ENCODE measurements around the gene HOXB9.
A peak's percentile ranks its signal among the peaks of the same experiment; 100 is the strongest.

The HOXB9 gene

GRCh38 chr17:48647963-48648245 is 21.7 kb upstream of the HOXB9 start:
- H3K4me3 ChIP-seq (ENCODE audit: low read depth, low read length): no peak overlapping the region
- no peak for DNase-seq (ENCODE audit: low read depth)
- in situ Hi-C loops (cut with HindIII; ENCODE audit: low sequenced_read_pairs): no loop called here
- no peak for TF ChIP-seq CTCF (IDR thresholded peaks at IDR 0.05; ENCODE audit: low read depth, low read length, missing control alignments)

GRCh38 chr17:48647103-48647962 is 21.2 kb upstream of the HOXB9 start:
- no peak for TF ChIP-seq CTCF (IDR thresholded peaks at IDR 0.05; ENCODE audit: low read depth, low read length, missing control alignments)
- peak overlapping the region; percentile 29 for H3K4me3 ChIP-seq (ENCODE audit: low read depth, low read length)
- in situ Hi-C loops (cut with HindIII; ENCODE audit: low sequenced_read_pairs): no loop called here
- no peak for DNase-seq (ENCODE audit: low read depth)

DNA sequence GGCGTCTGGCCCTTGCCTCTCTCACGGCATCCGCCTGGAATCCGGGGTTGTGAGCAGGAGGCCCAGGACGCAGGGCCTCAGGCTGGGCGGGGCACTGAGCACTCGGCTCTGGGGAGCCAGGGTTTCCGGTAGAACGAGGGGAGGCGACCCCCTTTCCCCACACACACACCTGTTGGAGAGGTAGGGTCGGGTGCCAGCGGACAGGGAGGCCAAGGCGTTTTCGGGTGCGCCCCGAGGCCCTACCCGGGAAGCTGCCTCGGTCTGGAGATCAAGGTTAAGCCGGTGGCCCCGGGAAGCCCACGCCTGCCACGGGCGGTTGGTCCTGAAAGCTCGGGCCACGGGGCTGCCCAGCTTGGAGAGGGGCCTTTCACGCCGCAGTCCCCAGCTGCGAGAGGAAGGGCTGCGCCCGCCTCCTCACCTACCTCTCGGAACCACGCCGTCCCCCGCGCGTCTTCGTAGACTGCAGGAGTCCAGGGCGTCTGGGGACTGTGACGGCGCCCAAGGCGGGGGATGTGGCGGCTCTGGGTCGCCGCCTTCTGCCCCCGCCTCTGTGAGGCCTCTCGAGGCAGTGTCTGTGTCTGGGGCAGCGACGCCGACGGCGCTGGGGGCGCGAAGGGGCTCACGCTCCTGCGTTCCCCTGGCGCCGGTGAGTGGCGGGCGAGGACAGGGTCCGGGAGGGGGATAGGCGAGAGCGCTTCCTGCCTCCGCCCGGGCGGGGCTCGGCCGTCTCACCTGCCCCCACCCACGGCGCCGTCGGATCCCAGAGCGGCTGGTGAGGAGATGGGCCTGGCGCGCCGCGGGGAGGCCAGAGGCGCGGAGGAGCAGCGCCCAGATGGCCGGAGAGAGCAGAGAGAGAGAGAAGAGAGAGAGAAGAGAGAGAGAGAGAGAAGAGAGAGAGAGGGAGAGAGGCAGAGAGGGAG is 20.3 kb upstream of the HOXB9 start:
- H3K4me3 ChIP-seq (ENCODE audit: low read depth, low read length): no peak overlapping the region
- no peak for TF ChIP-seq CTCF (IDR thresholded peaks at IDR 0.05; ENCODE audit: low read depth, low read length, missing control alignments)
- DNase-seq (ENCODE audit: low read depth): no peak
- in situ Hi-C loops (cut with HindIII; ENCODE audit: low sequenced_read_pairs): no loop called here

DNA sequence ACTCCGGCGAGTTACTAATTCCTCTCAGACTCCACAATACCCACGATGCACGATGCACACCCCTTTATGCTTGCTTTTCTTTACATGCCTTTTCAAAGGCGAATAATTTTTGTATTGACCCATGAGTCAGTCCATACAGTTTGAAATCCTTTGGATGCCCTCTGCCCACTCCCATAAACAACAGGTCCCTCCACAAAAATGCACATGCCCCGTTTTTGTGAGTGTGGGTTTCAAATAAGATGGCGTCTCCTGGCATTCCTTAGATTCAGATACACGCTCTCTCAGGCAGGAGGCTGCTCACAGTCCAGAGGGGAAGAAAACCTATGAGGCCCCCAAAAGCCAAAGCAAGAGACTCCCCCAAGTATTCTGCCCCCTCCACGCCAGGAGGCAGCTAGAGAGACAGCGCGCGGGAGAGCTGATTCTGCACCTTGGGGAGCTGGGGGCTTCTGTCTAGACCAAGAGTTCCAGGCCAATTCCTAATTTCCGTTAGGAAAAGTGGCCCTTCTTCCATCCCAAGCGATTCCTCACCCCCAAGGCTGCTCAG is 19.6 kb upstream of the HOXB9 start:
- DNase-seq (ENCODE audit: low read depth): no peak
- no peak for TF ChIP-seq CTCF (IDR thresholded peaks at IDR 0.05; ENCODE audit: low read depth, low read length, missing control alignments)
- in situ Hi-C loops (cut with HindIII; ENCODE audit: low sequenced_read_pairs): no loop called here
- no peak overlapping the region for H3K4me3 ChIP-seq (ENCODE audit: low read depth, low read length)

DNA sequence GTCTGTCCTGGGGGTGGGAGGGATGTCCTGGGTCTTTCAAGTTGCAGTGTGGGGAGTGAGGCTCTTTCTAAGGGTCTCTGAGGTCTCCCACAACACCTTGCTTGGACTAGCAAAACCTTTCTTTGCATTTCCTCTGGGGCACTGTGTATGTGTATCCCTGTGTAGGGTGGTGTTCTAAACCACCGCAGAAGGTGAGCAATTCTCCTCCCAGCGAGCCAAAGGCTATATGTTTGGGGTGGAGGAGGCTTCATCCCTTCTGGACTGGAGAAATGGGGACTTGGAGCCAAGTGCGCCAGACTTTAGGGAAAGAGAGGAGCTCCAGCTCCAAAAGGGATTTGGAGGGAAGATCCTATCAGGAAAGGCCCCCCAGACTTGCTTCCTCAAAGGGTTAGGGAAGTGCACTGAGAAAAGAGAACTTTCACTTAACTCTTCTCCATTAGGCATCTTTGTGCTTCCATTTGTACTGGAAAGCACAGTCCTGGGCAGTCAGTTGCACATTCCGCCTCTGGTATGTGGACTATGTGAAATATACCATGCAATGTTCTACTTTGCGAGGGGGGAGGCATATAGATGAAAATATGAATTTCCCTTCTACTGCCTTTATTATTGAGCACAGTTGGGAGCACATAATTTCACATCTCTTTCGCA is 18.9 kb upstream of the HOXB9 start:
- no peak for DNase-seq (ENCODE audit: low read depth)
- in situ Hi-C loops (cut with HindIII; ENCODE audit: low sequenced_read_pairs): no loop called here
- H3K4me3 ChIP-seq (ENCODE audit: low read depth, low read length): no peak overlapping the region
- no peak for TF ChIP-seq CTCF (IDR thresholded peaks at IDR 0.05; ENCODE audit: low read depth, low read length, missing control alignments)

DNA sequence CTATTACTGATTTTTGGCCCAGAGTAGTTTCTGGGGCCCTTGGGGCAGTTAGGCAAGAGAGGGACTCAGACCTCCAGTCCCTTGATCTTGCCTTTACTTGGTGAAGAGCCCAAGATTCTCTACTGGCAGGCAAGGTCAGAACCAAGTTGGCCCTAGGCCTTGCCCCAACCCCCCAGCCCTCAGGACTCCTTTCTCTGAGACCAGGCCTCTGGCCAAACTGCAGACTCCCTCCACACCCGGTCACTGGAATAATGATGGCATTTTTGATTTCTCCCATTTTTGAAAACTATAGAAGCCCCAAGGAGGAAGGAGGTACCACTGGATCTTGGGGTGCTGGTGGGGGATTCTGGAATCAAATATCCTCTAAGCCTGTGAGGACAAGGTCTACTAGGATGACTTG is 18.0 kb upstream of the HOXB9 start:
- no peak overlapping the region for H3K4me3 ChIP-seq (ENCODE audit: low read depth, low read length)
- no peak for TF ChIP-seq CTCF (IDR thresholded peaks at IDR 0.05; ENCODE audit: low read depth, low read length, missing control alignments)
- in situ Hi-C loops (cut with HindIII; ENCODE audit: low sequenced_read_pairs): no loop called here
- DNase-seq (ENCODE audit: low read depth): no peak

Data from astrocyte of the cerebellum (primary cell).